HCEC 1CT (cell line): ENCODE measurements around the gene CTXN3.
A peak's percentile ranks its signal among the peaks of the same experiment; 100 is the strongest.
"Not testable (repeated sequence)": the region's sequence is repeated elsewhere in the genome, so short reads cannot be mapped to it uniquely, and the experiment has no call there.

ENCODE experiments used
- DNase-seq: peaks from one replicate; pipeline ENCODE4 v3.0.0-alpha.2; 2017

Gene CTXN3

DNA sequence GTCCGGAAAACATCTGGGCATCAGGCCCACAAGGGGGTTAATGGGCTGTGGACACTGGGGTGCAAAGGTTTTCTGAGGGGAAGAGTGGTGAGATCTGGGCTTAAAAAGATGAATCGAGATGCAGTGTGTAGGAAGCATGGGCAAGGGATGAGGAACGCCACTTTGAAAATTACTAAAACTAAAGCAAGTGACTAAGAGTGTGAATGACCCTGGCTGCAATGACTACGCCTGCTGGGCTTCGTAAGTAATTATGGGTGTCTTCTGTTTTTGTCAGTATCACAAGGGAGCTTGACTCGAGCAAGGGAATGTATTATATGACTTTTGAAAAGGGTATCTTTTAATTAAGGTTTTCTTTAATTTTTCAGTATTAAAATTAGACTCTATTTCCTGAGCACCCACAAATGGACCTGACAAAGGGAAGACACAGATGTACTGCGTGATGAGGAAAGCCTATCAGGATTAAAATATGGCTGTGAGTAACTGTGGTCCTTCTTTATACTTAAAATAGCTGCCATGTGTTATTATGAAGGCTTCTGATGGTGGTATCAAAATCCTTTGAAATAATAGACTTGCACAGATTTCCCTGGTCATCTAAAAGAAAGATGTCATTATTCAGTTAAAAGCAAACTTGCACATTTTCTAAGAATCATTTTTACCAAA, 4.2 kb downstream of the CTXN3 start:
- DNase-seq, result no peak

DNA sequence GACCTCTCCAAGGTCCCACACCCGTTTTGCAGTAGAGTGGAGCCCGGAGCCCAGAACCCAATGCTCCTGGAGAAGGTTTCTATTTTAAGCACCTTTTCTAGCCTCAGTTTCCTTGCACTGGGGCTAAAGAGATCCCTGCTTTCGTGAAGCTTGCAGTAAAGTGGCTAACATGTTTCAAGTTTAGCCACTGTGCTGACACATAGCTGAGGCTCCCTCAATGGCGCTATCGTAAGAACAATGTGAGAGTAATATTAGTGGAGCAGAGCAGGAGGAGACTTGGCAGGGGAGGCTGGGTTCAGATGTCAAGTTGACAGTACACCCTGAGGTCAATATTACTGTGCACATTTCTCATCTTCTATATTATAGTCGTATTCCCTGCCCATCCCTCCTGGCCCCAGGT, 7.9 kb downstream of the CTXN3 start:
- DNase-seq, result no peak

DNA sequence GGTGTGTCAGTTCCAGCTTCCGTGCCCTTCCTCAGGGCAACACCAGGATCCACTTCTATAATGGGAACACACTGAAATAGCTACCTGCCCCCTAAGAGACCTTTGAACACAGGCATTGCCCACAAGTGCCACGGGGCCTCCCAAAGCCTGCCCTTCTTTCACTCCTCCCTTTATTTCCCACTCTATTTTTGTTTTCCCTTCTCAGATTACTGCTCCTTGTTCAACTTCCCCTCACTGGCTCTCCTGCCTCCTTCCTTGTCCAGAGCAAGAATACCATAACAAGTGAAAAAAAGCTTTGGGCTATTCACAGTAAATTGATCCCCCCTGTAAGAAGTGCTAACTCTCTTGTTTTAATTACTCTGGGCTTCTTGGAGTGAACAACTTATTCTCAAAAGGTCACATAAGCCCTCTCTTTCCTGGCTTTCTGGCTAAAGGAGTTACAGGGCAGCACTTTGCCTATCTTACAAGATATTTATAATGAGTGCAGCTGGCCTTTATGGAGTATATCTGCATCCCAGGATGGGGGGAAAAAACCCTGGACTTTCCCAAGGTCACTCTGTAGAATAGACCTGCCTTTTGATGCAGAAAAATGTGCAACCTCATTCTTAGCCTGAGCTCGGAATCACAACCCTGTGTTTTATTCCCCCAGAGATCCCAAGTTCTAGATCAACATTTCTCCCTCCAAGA, 11.3 kb downstream of the CTXN3 start:
- no peak for DNase-seq

DNA sequence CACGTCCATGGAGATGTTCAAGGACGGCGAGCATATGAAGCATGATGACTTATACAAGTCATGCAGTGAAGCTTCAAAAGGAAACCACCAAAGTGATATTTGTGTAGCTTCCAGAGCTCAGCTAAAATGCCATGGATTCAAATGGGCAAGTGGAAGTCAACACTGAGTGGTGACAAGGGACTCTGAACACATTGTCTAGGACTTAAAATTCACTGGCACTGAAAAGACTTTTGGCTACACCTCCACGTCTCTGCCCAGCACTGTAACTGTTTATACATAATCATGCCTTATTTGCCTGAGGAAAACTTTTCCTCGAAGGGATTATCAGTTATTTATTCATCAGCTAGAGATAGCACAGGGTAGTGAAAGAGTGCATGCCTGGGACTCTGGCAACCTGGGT, 15.2 kb downstream of the CTXN3 start:
- no peak for DNase-seq

DNA sequence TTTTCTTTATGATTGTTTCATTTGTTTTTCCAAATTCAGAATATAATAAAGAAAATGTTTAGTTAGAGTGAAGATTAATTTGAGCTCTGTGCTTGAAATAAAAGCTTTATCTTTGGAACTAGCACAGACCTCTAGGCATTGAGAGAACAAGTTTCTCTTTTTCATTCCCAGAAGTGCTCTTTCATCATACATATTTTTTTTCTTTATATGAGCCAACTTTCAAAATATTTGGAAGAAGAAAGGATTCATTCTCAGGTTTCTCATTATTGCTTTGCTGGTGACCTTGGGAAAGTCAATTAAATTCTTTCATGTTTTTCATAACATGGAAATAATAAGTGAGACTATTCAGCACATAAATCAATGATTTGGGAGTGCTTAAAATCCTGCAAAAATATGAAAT, 16.8 kb downstream of the CTXN3 start:
- no peak for DNase-seq

DNA sequence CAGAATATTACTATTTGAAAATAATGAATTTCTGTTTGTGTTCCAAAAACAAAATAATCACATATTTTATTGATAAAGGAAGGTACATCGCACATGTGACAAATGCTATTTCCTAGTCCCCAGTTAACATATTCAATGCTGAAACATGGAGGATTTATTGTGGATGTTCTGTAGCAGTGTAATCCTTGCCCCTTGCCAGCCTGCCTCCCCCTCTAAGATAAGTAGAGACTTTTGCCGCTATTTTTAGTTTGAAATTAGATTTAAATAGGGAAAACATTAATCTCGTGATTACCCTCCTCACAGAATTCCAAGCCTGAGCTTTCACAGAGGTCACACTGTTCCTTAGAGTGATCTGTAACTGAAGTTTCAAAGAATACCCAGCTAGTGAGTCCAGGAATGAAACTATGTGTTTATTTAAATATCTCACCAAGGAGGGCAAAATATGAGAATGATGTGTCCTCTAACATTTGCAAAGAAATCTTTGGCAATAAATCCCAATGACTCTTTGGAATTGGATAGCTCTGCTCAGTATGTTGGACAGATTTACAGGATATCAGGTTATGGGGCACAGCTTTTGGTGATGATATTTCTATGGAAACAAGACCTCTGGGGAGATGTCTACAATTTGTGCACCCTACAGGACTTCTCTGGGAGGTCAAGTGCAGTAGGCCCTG, 17.3 kb downstream of the CTXN3 start:
- no peak for DNase-seq

DNA sequence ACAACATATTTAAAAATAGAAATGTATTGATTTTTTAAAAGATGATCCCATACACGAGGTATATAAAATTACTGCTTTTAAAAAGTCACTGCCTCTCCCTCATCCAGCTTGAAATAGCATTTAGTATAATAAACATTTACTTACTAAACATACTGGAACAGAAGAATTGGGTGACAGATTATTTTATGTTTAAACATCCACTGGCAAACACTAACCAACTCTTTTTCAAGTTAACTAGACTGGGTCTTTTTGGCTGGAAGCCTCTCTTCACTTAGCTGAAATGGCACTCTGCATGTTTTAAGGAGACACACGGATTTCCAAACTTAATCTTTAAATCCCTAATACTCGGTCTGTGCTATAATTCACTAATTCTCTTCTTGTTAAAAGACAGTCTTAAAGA, 19.0 kb downstream of the CTXN3 start:
- DNase-seq, result no peak

DNA sequence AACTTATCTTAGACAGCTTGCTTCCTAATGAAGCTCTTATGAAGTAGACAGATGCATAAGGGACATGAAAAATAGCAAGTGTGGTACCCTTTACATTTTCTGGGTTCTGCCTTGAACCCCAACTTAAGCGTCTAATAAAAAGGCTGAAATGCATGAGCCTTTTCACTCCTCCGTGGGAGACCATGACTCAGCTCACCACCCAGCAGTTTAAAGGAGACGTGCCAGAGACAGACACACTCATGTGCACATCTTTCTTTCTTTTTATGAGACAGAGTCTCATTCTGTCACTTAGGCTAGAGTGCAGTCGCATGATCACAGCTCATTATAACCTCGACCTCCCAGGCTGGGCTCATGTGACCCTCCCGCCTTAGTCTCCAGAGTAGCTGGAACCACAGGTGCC, 22.3 kb downstream of the CTXN3 start:
- DNase-seq, result no peak

DNA sequence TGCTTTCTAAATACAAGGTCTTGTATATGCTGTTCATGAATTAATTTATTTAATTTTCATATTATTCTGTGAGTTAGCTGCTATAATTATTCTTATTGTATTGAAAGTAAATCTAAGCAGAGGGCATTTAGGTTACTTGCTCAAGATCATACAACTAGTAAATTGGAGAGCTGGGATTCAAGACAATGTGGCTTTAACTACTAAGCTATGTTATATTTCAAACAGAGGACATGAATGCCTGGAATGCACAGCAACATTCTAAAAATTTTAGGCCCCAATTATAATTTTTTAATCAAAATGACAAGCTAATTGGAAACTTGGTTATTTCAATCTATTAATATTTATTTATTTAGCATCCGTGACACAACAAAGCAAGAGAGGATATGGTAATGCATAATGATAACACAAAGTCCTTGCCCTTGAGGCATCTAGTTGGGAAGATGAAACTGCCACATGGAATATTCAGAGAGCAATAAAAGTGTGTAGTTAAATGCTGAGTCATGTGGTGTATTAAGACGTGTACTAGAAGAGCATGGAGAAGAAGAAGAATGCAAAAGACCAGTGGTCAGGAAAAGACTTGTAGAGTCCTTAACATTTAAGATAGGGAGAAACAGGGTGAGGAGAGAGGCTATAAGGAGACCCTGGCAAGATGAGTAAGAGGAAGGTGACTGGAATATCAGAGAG, 24.4 kb downstream of the CTXN3 start:
- no peak for DNase-seq

DNA sequence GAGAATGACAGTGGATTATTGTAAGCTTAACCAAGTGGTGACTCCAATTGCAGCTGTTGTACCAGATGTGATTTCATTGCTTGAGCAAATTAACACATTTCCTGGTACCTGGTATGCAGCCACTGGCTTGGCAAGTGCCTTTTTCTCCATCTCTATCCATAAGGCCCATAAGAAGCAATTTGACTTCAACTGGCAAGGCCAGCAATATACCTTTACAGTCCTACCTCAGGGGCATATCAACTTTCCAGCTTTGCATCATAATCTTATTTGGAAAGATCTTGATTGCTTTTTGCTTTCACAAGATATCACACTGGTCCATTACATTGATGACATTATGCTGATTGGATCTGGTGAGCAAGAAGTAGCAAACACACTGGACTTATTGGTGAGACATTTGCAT, 28.1 kb downstream of the CTXN3 start:
- DNase-seq, result not testable (repeated sequence)

DNA sequence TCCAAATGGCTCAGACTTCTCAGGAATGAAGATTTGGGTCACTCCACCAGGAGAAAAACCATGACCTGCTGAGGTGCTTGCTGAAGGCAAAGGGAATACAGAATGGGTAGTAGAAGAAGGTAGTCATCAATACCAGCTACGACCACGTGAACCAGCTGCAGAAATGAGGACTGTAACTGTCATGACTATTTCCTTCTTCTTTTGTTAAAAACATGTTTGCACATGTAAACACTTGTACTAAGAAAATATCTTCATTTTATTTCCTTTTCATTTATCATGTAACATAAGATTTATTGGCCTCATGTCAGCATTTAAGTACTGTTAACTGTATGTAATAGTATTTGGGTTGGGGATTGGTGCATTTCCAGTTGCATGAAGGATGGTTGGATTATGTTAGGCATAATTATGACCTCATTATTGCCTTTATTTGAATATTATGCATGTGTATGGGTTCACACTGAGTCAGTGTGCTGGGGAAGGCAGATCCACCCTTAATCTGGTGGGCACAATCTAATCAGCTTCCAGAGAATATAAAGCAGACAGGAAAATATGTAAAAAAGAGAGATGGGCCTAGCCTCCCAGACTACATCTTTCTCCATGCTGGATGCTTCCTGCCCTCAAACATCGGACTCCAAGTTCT, 30.9 kb downstream of the CTXN3 start:
- DNase-seq, result not testable (repeated sequence)

DNA sequence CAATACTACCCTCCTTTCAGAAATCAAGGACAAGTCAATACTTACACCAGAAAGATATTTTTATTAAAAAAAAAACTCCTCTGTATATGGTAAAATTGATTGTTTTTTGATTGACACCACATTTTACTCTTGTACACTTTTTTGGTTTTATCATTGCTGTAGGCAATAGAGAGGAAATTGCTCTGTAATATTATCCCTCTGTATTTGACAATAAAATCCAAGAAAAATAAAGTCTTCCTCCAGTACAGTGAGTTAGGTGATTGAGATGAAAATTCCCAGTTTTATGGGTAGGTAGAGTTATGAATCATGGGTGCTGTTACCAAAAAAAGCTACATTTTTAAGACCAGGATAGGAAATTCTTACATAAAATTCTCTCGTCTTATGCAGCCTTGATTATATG, 31.7 kb downstream of the CTXN3 start:
- DNase-seq, result no peak

DNA sequence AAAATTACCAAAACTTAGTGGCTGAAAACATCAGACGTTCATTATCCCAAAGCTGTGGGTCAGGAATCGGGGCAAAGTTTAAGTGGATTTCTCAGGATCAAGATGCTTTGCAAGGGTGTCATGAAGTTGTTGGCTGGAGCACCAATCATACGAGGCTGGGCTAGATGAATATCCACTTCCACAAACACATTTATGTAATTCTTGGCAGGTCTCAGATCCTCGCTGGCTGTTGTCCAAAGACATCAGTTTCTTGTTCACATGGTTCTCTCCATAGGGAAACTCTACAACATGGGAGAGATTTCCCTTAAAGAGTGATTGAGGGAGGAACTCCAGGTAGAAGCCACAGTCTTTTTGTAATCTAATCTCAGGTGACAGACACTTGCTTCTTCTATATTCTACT, 34.1 kb downstream of the CTXN3 start:
- no peak for DNase-seq

DNA sequence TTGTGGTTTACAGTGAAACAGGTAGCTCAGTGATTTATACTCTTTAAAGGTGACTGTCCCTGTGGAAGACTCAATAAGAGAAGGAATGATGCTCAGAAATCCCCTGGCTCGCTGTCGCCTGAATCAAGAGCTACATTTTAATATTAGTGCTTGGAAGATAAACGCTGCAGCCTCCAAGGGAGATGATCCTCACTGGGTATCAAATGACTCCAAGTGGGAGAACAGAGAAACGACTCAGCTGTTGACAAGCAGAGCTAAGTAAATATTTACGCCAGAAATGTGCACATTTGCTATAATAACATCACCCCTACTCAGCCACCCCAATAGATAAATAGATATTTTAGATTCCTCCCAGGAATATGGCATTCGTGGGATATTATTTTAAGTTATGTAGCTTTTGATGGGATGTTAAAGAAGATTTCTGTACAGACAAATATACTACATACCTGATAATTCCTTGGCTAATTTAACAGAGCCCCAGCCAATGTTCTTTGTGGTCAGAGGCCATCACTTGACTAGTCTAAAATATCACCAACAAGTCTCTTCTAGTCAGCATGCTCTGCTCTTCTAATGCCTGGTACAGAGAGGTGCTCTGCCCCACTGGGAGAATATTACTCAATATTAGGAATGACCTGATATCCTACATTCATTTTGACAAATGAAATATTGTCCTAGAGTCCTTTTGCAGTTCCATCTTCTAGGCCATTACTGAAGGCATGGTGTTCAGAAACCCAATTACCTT, 36.0 kb downstream of the CTXN3 start:
- DNase-seq, result no peak

DNA sequence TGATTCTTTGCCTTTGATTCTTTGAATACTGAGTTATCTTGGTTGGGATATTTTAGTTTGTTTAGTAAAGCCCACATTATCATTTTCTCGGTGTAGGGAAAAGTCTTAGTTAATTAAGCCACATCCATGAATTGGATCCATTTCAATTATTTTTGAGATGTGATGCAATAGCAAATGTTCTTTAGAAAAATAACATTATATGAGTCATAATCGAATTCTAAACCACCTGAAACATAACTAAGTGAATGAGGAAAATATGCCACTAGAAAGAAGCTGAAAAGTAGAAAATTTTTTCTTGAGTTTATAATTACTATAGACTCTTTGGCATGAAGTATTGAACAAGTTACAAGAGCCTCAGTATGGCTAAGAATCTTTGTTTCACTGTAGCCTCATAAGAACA, 36.8 kb downstream of the CTXN3 start:
- DNase-seq, result no peak

DNA sequence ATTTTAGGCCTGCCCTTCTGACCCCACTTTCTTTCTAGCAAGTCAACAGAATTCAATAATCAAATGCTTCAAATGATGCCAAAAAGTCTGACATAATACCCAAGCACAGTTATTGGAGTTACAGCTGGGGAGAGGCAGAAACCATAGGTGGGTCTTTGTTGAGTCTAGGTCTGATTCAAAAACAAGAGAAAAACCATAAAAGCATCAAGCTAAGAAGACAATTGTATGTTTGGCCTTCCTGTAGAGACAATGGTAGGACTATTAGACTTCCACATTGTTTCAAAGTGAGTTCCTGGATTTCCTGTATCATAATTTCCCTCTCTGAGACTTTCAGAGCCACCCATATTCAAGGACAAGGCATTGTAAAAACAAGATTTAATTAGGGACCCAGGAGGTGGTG, 37.5 kb downstream of the CTXN3 start:
- DNase-seq, result no peak

DNA sequence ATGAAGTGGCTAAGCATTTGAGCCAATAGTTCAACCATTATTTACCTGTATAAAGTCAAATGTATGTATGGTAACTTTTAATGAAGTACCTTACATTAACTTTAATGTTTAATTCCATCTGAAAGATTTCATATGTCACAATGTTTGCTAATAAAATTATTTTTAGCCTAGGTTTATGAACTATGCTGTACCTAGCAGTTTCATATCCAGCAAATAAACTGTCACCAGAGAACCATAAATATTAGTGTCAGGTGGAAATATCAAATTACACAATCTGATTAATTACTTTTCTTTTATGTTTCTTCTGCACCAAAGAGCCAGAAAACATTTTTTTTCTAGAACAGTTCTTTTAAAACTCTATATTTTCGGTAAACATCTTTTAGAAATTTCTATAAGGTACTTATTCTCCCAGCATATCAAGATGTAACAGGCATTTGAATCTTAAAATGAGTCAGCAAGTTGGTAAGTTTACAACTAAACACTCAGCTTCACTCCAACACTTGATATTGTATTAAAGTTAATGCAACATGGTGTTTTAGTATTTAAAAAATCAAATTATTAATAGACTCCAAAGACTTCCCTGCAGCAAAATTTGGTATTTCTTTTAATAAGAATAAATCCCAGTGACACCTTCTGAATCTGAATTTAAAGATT, 45.8 kb downstream of the CTXN3 start:
- no peak for DNase-seq

DNA sequence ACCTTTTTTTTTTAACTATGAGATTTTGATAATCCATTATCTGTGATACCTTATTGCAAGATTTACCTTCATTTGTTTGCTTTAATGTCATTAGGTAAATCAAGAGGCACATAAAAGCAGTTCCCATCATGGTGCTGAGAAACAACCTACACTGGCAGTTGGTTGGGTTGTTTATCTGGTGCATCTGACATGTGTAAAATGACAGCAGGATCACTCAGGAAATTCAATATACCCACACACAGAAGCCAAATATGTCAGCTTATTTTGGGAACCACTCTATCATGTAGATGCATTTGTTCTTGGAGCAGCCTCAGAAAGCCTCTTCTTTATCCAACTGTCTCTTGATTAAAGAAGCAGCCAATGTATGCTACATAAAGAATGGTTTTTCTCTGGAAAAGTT, 46.5 kb downstream of the CTXN3 start:
- no peak for DNase-seq

DNA sequence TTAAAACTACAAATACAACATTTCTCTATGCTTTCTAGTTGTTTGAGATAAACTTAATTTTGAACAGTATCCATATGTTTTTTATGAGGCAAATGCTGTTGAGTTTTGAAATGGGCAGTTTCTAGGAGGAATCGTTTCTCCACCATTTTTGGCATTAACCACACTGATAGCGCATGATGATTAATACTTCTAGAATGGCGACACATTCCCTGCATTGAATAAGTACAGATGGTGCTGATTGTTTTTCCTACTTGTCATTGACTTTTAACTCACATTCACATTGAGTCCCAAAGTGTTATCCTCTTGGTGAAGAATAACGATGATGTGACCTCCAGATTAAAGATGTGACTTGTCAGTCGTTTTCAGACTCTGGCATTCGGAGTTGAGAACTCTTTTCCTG, 47.8 kb downstream of the CTXN3 start:
- DNase-seq, result peak; percentile 13

DNA sequence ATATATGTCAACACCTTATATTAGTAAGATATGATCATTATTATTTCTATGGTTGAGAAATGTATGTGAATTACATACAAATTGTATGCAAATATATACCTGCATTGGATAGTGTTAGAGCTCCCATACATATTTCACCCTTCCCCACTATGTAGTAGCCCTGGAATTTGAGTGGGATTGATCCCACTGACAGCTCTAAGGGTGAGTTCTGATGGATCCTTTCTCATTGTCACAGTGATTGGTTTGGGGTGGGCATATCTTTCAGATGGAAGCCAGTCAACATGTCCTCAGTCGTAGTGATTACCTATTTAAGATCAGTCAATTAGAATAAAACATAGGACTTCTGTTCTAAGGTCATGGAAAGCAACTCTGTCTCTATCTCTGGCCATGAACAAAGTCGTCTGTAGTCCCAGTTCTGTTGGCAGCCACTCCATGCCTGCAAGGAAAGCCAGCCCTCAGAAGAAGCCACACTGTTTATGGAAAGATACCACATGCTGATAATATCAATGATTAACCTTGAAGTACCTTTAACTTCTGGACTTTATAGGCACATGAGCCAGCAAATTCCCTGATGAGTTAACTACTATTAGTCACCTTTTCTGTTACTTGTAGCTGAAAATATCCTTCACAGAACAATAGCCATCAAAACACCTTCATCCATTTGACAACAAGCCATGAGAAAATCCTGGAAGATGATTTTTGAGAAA, 49.2 kb downstream of the CTXN3 start:
- DNase-seq, result no peak

DNA sequence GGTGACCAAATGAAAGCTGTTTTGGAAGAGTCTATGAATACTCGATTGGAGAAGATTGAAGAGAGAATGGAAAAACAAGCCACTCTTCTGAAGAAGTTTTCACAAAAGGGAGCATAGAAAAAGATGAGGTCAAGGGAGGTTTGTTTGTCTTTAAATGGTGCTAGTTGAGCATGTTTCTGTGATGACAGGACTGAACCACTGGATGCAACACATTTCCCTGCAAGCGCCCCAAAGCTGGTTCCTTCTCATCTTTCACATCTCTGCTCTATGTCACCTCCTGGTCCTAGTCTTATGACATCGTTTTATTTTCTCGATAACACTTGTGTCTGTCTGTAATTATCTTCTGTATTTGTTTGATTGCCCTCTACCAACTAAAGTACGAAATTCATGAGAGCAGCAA, 50.5 kb downstream of the CTXN3 start:
- DNase-seq, result no peak
